H1 (cell line): ENCODE measurements around the gene MED16. TPM values are rescaled to one million over a fixed set of nuclear protein-coding genes. Genes with fewer than 3 reads are reported as not detected.
A peak's percentile ranks its signal among the peaks of the same experiment; 100 is the strongest.

Source experiments
- CTCF ChIA-PET: fragments of 300-600 bp; sonication (Branson Sonifier 250); formaldehyde crosslinking; loops from one replicate; lab custom pipeline; 2021; ENCODE audit not compliant: partially characterized antibody; lab: Charles Lee
- POLR2A ChIA-PET: fragments of 300-600 bp; sonication (Branson Sonifier 250); formaldehyde crosslinking; loops from one replicate; lab custom pipeline; 2021; ENCODE audit warnings: inconsistent platforms; ENCODE audit not compliant: partially characterized antibody; lab: Charles Lee
- DNase-seq, 2 experiments: peaks; one replicate each; pipeline versions ENCODE4 v3.0.0 to v3.0.0-alpha.2; 2010 to 2022; ENCODE audit warnings: low spot score in 2 of 2, low read depth in 1 of 2, mixed read lengths in 1 of 2
- FAIRE-seq: peaks from 2 replicates; lab custom pipeline; 2011; peaks lifted over from hg19 to GRCh38; lab: Jason Lieb, UNC
- H2AFZ ChIP-seq: 2 replicates; pipeline ENCODE4 v1.8.1; 2012; ENCODE audit warnings: low read length, inconsistent platforms
- H2AK5ac ChIP-seq: 2 replicates; pipeline ENCODE4 v1.6.1; 2013; ENCODE audit warnings: low read depth, low read length
- H2BK120ac ChIP-seq: replicated peaks from 2 replicates; pipeline ENCODE3; 2013; ENCODE audit warnings: low read depth, low read length, inconsistent platforms
- H2BK12ac ChIP-seq: 2 replicates; pipeline ENCODE4 v1.6.1; 2013; ENCODE audit warnings: low read depth, low read length
- H2BK15ac ChIP-seq: 2 replicates; pipeline ENCODE4 v1.6.1; 2013; ENCODE audit warnings: low read length
- H2BK20ac ChIP-seq: 2 replicates; pipeline ENCODE4 v1.6.1; 2013; ENCODE audit warnings: low read length
- H2BK5ac ChIP-seq: 2 replicates; pipeline ENCODE4 v1.6.1; 2013; ENCODE audit warnings: low read depth, low read length
- H3K14ac ChIP-seq: 2 replicates; pipeline ENCODE4 v1.6.1; 2013; ENCODE audit warnings: inconsistent platforms; ENCODE audit not compliant: insufficient read length
- H3K18ac ChIP-seq: 2 replicates; pipeline ENCODE4 v1.6.1; 2013; ENCODE audit warnings: low read length; ENCODE audit errors: extremely low read depth
- H3K23ac ChIP-seq: 2 replicates; pipeline ENCODE4 v1.6.1; 2013; ENCODE audit warnings: inconsistent platforms; ENCODE audit not compliant: insufficient read length
- H3K23me2 ChIP-seq: 2 replicates; pipeline ENCODE4 v1.6.1; 2013; ENCODE audit warnings: low read depth, low read length
- H3K27ac ChIP-seq: 2 replicates; pipeline ENCODE4 v1.6.1; 2011; ENCODE audit warnings: low read depth, low read length, inconsistent platforms
- H3K27me3 ChIP-seq, 4 experiments: replicated peaks in 1 of 4; 1 replicate in 1 of 4; 2 replicates in 3 of 4; pipeline versions ENCODE4 v1.6.1 to v1.8.1; 2011 to 2013; ENCODE audit warnings: low read length in 3 of 4, mild to moderate bottlenecking in 3 of 4, inconsistent platforms in 2 of 4, mixed read lengths in 2 of 4, moderate library complexity in 1 of 4; ENCODE audit not compliant: control insufficient read depth in 3 of 4, insufficient read depth in 3 of 4; ENCODE audit errors: extremely low read depth in 1 of 4
- H3K36me3 ChIP-seq, 4 experiments: 2 replicates each; pipeline versions ENCODE4 v1.6.1 to v1.8.1; 2011 to 2013; ENCODE audit warnings: mild to moderate bottlenecking in 4 of 4, low read length in 3 of 4, moderate library complexity in 2 of 4, control low read depth in 1 of 4, inconsistent platforms in 1 of 4; ENCODE audit not compliant: insufficient read depth in 4 of 4, control insufficient read depth in 2 of 4
- H3K4ac ChIP-seq: replicated peaks from 2 replicates; pipeline ENCODE3; 2013; ENCODE audit warnings: low read length, low read depth, mixed read lengths, inconsistent platforms; ENCODE audit not compliant: insufficient read length
- H3K4me1 ChIP-seq, 4 experiments: replicated peaks in 1 of 4; 1 replicate in 1 of 4; 2 replicates in 3 of 4; pipeline versions ENCODE4 v1.6.1 to v1.8.1; 2011 to 2013; ENCODE audit warnings: low read length in 3 of 4, inconsistent platforms in 2 of 4, mixed read lengths in 1 of 4; ENCODE audit not compliant: insufficient read depth in 4 of 4, control insufficient read depth in 3 of 4
- H3K4me2 ChIP-seq, 2 experiments: 2 replicates each; pipeline versions ENCODE4 v1.6.1 to v1.8.1; 2011 to 2013; ENCODE audit warnings: low read depth in 2 of 2, low read length in 2 of 2, control low read depth in 1 of 2, inconsistent platforms in 1 of 2, mild to moderate bottlenecking in 1 of 2; ENCODE audit not compliant: insufficient read depth in 1 of 2
- H3K4me3 ChIP-seq, 4 experiments: fragments of 200-600, 300-600 bp in 1 of 4; sonication (generic), shearing (Covaris generic), sonication (Bioruptor Twin) in 1 of 4; 2 replicates each; pipeline versions ENCODE4 v1.5.1 to v1.8.1; 2011 to 2016; ENCODE audit warnings: low read length in 4 of 4, low read depth in 3 of 4, control low read depth in 2 of 4, inconsistent platforms in 2 of 4, mild to moderate bottlenecking in 2 of 4, mixed read lengths in 1 of 4, moderate library complexity in 1 of 4; ENCODE audit not compliant: insufficient read depth in 2 of 4; ENCODE audit errors: extremely low read depth in 1 of 4
- H3K56ac ChIP-seq: replicated peaks from 2 replicates; pipeline ENCODE3; 2013; ENCODE audit warnings: low read depth, mild to moderate bottlenecking, mixed read lengths, low read length, inconsistent platforms; ENCODE audit not compliant: insufficient read length
- H3K79me1 ChIP-seq: 2 replicates; pipeline ENCODE4 v1.6.1; 2013; ENCODE audit warnings: low read depth, low read length, control low read depth
- H3K79me2 ChIP-seq, 2 experiments: 2 replicates each; pipeline versions ENCODE4 v1.6.1 to v1.8.1; 2012 to 2013; ENCODE audit warnings: low read length in 2 of 2, mild to moderate bottlenecking in 2 of 2, inconsistent platforms in 1 of 2; ENCODE audit not compliant: insufficient read depth in 2 of 2, control insufficient read depth in 1 of 2
- H3K9ac ChIP-seq, 4 experiments: replicated peaks in 1 of 4; 1 replicate in 1 of 4; 2 replicates in 3 of 4; pipeline versions ENCODE4 v1.6.1 to v1.8.1; 2011 to 2013; ENCODE audit warnings: low read depth in 3 of 4, low read length in 3 of 4, control low read depth in 2 of 4, mild to moderate bottlenecking in 2 of 4, moderate library complexity in 2 of 4, inconsistent platforms in 1 of 4; ENCODE audit errors: extremely low read depth in 1 of 4
- H3K9me3 ChIP-seq, 2 experiments: 2 replicates each; pipeline versions ENCODE4 v1.6.1 to v1.8.1; 2012 to 2013; ENCODE audit warnings: mild to moderate bottlenecking in 2 of 2, moderate library complexity in 2 of 2, control low read depth in 1 of 2, inconsistent platforms in 1 of 2, low read depth in 1 of 2, low read length in 1 of 2, mixed read lengths in 1 of 2; ENCODE audit not compliant: insufficient read depth in 2 of 2
- H4K20me1 ChIP-seq, 2 experiments: replicated peaks in 1 of 2; 2 replicates each; pipeline versions ENCODE3 to v1.8.1; 2011 to 2013; ENCODE audit warnings: inconsistent platforms in 2 of 2, low read length in 2 of 2, mild to moderate bottlenecking in 1 of 2; ENCODE audit not compliant: insufficient read depth in 2 of 2, control insufficient read depth in 1 of 2
- H4K5ac ChIP-seq: 2 replicates; pipeline ENCODE4 v1.6.1; 2013; ENCODE audit warnings: low read length, low read depth, mixed read lengths, inconsistent platforms; ENCODE audit not compliant: insufficient read length
- H4K8ac ChIP-seq: 2 replicates; pipeline ENCODE4 v1.8.0; 2013; ENCODE audit warnings: mild to moderate bottlenecking, moderate library complexity, low read length, inconsistent platforms; ENCODE audit not compliant: insufficient read depth; ENCODE audit errors: extremely low read depth
- H4K91ac ChIP-seq: replicated peaks from 2 replicates; pipeline ENCODE3; 2013; ENCODE audit warnings: low read length, mixed read lengths, inconsistent platforms; ENCODE audit not compliant: insufficient read length
- KDM1A ChIP-seq: fragments of 200-600, 300-600 bp; sonication (generic); IDR thresholded peaks from 2 replicates; pipeline ENCODE4 v1.7.1; 2016; ENCODE audit warnings: mild to moderate bottlenecking, low read length, borderline replicate concordance
- RBBP5 ChIP-seq: IDR thresholded peaks from 2 replicates; pipeline ENCODE4 v1.7.1; 2012; ENCODE audit warnings: low read depth, mild to moderate bottlenecking, inconsistent platforms, low read length, moderate library complexity, borderline replicate concordance
- WGBS, 2 experiments: shearing (Covaris generic) in 1 of 2; methylation state at CpG; one replicate each; pipeline versions ENCODE4 v1.1.6 to v1.1.7; 2013 to 2015; ENCODE audit warnings: low lambda C conversion rate in 2 of 2, mixed read lengths in 2 of 2, inconsistent platforms in 1 of 2, low coverage in 1 of 2, missing lambda C conversion rate in 1 of 2; ENCODE audit not compliant: insufficient replicate concordance in 2 of 2, insufficient coverage in 1 of 2, insufficient read length in 1 of 2; ENCODE audit errors: extremely low coverage in 1 of 2, missing lambda C conversion rate in 1 of 2; 5-methylcytosine and 5-hydroxymethylcytosine counted together
- polyA plus RNA-seq, 7 experiments: library from polyadenylated mRNA; depleted of rRNA in 3 of 7; stranded (reverse) in 5 of 7; unstranded in 2 of 7; fragments of >200 nt in 5 of 7; fragments of 200-250 nt in 2 of 7; gene quantifications; 1 replicate in 5 of 7; 2 replicates in 1 of 7; 4 replicates in 1 of 7; pipeline versions ENCODE4 v1.2.1 to v1.2.3, GENCODE V29; 2011 to 2013; ENCODE audit warnings: missing spikeins in 2 of 7, mixed read lengths in 2 of 7
- total RNA-seq: library from RNA; stranded (reverse); fragmentation: NEBNext Ultra II Directional; extraction: Animal tissue kit (Norgen Biotek cat#: 25700); gene quantifications from 2 replicates; pipeline ENCODE4 v1.2.1, GENCODE V29; 2021
- TF ChIP-seq, protein P1 (sequence below): IDR thresholded peaks from 2 replicates; pipeline ENCODE4 v1.6.1; 2012; ENCODE audit warnings: inconsistent platforms

MED16 gene
- total and polyA plus RNA-seq, 2 of the 8 experiments (the other 6 are each of a cell fraction or from before 2014, with no cell fraction given): 51.0 to 67.2 TPM

DNA sequence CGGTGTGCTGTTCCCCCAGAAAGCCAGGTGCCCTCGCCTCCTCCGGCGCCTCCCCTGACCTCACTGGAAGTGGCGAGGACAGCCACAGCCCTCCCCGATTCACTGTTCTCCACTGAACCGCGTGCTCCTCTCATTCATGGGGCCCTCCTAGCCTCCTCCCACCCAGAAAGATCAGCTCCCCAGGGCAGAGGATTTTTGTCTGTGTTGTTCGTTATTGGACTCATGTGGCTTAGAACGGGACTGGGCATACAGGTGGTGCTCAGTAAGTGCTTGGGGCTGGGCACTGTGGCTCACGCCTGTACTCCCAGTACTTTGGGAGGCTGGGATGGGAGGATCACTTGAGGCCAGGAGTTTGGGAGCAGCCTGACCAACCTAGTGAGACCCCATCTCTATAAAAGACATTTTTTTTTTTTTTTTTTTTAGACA is 48.4 kb downstream of the MED16 start:
- H3K27me3 ChIP-seq: peaks cover 7 to 21% (median 16%) of the 10 kb centered on the region in 4 experiments
- no peak overlapping the region; a peak in 1 of 4 replicates for H3K4me2 ChIP-seq
- no peak overlapping the region for H2BK12ac ChIP-seq
- no peak overlapping the region for H3K18ac ChIP-seq
- no peaks in the 10 kb centered on the region for H3K9me3 ChIP-seq
- no peak overlapping the region for H3K4me3 ChIP-seq
- peaks cover 0 to 6% (median 4%) of the 10 kb centered on the region in 4 experiments; a peak in 4 of 7 replicates for H3K4me1 ChIP-seq
- no peak overlapping the region for H3K23ac ChIP-seq
- POLR2A ChIA-PET: no interaction called here
- no peak overlapping the region for H2BK5ac ChIP-seq
- peak overlapping the region; percentile 94 for H3K14ac ChIP-seq
- peak overlapping the region; percentile 60 for H4K5ac ChIP-seq
- no peak overlapping the region for H4K91ac ChIP-seq
- 58% methylated on average over 9 of the region's 11 CpGs; no CpG with 5 or more reads in 1 of the 2 experiments for whole genome bisulfite sequencing, 2 experiments
- no peaks in the 10 kb centered on the region for H4K20me1 ChIP-seq
- no peak overlapping the region for H3K27ac ChIP-seq
- H2BK120ac ChIP-seq: no peak overlapping the region
- FAIRE-seq (no peak), DNase-seq (no peak)
- H4K8ac ChIP-seq: no peak overlapping the region
- H3K56ac ChIP-seq: no peak overlapping the region
- no peaks in the 10 kb centered on the region for H3K36me3 ChIP-seq
- no peak overlapping the region; the same call in 1 of the 2 replicates for H2AFZ ChIP-seq
- 0 out of 2 replicates have a peak, but pooled peaks have one; percentile 29 for TF ChIP-seq KDM1A
- TF ChIP-seq, protein P1, sequence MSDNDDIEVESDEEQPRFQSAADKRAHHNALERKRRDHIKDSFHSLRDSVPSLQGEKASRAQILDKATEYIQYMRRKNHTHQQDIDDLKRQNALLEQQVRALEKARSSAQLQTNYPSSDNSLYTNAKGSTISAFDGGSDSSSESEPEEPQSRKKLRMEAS: peak; percentile 50; the same call in 1 of the 2 replicates
- no peak for TF ChIP-seq RBBP5
- no peak overlapping the region for H2BK20ac ChIP-seq
- H3K79me2 ChIP-seq: no peaks in the 10 kb centered on the region
- peak overlapping the region; percentile 78 for H3K4ac ChIP-seq
- H3K23me2 ChIP-seq: peaks cover 6% of the 10 kb centered on the region; the same call in 1 of the 2 replicates
- H2BK15ac ChIP-seq: no peak overlapping the region
- no peak overlapping the region for H2AK5ac ChIP-seq
- H3K79me1 ChIP-seq: no peaks in the 10 kb centered on the region
- H3K9ac ChIP-seq: no peak overlapping the region; a peak in 1 of 7 replicates
- CTCF ChIA-PET: interaction anchor here (0.7 to 3.1 kb wide), 3 partner anchors 11 to 72 kb away, joined by 3 to 18 read pairs (median 3); no protein-coding TSS in a partner anchor
